Lower lobe of right lung (tissue), 2 donors: Measurements from ENCODE around the gene NELL1. TPM values are rescaled to one million over a fixed set of nuclear protein-coding genes. Genes with fewer than 3 reads are reported as not detected.
"Not testable (repeated sequence)": the region's sequence is repeated elsewhere in the genome, so short reads cannot be mapped to it uniquely, and the experiment has no call there.

Source experiments
- ATAC-seq, 2 donors: fragments of 200-7000 bp; cut with Tn5 transposase; one replicate each; pipeline ENCODE4 v1.9.1; 2020 to 2022; ENCODE audit warnings: mild to moderate bottlenecking in 2 of 2, moderate library complexity in 2 of 2
- DNase-seq: peaks from one replicate; pipeline ENCODE4 v3.0.0-alpha.2; 2020
- H3K27ac ChIP-seq: fragments of 200-600 bp; one replicate; pipeline ENCODE4 v1.8.0; 2022
- H3K27me3 ChIP-seq: fragments of 200-600 bp; one replicate; pipeline ENCODE4 v1.8.0; 2022; ENCODE audit warnings: low read depth
- H3K36me3 ChIP-seq: fragments of 200-600 bp; one replicate; pipeline ENCODE4 v1.8.0; 2022; ENCODE audit warnings: mild to moderate bottlenecking
- H3K4me1 ChIP-seq: fragments of 200-600 bp; one replicate; pipeline ENCODE4 v1.8.0; 2022
- H3K4me3 ChIP-seq: fragments of 200-600 bp; one replicate; pipeline ENCODE4 v1.8.0; 2022; ENCODE audit warnings: mild to moderate bottlenecking
- H3K9me3 ChIP-seq: fragments of 200-600 bp; one replicate; pipeline ENCODE4 v1.8.0; 2022
- CTCF ChIP-seq: fragments of 200-600 bp; IDR thresholded peaks from one replicate; pipeline ENCODE4 v1.8.0; 2022; ENCODE audit warnings: antibody characterized with exemption, mild to moderate bottlenecking
- intact Hi-C: fragments of 100-400 bp; cut with DNase I; formaldehyde crosslinking; loops from one replicate; pipeline ENCODE4 v1.11.0; 2022
- total RNA-seq: library from RNA; stranded (reverse); fragmentation: NEBNext Ultra II Directional; extraction: Animal tissue kit (Norgen Biotek cat#: 25700); gene quantifications from one replicate; pipeline ENCODE4 v1.2.1, GENCODE V29; 2021
- donor health status: DM: no; HTN: yes; CAD: no; lungs with severe emphysema.

NELL1 gene
- total RNA-seq, 1 donor from 2014 or later, result 0.15 TPM

- Histone ChIP-seq H3K4me3 (no peak overlapping the region), H3K27me3 (no peaks in the 10 kb centered on the region), H3K9me3 (no peaks in the 10 kb centered on the region), H3K27ac (no peak overlapping the region), H3K4me1 (no peaks in the 10 kb centered on the region), H3K36me3 (no peaks in the 10 kb centered on the region)
- DNase-seq (no peak), ATAC-seq (no peak)
- no peak for TF ChIP-seq CTCF
- intact Hi-C loops, result no loop called here
Measured at GRCh38 chr11:20844216-20844615, 174.8 kb downstream of the NELL1 start.

- no peak for TF ChIP-seq CTCF
Measured at GRCh38 chr11:20844630-20845029, 175.2 kb downstream of the NELL1 start.

GRCh38 chr11:20854215-20854955 is 185.0 kb downstream of the NELL1 start:
- Histone ChIP-seq H3K36me3 (no peaks in the 10 kb centered on the region), H3K9me3 (no peaks in the 10 kb centered on the region), H3K27ac (no peak overlapping the region), H3K4me3 (no peak overlapping the region), H3K4me1 (no peaks in the 10 kb centered on the region), H3K27me3 (no peaks in the 10 kb centered on the region)
- no peak for DNase-seq
- ATAC-seq, result no peak
- intact Hi-C loops, result no loop called here
- no peak for TF ChIP-seq CTCF

More at GRCh38 chr11:20844630-20845029, 175.2 kb downstream of the NELL1 start:
- no peak for ATAC-seq
- Histone ChIP-seq H3K9me3 (no peaks in the 10 kb centered on the region), H3K27me3 (no peaks in the 10 kb centered on the region), H3K36me3 (no peaks in the 10 kb centered on the region), H3K4me1 (no peaks in the 10 kb centered on the region), H3K27ac (no peak overlapping the region), H3K4me3 (no peak overlapping the region)
- no peak for DNase-seq
- intact Hi-C loops, result no loop called here

- no peak for TF ChIP-seq CTCF
- Histone ChIP-seq H3K4me3 (no peak overlapping the region), H3K27ac (no peak overlapping the region), H3K4me1 (no peaks in the 10 kb centered on the region), H3K9me3 (no peaks in the 10 kb centered on the region), H3K36me3 (no peaks in the 10 kb centered on the region), H3K27me3 (no peaks in the 10 kb centered on the region)
- ATAC-seq (no peak), DNase-seq (no peak)
- intact Hi-C loops, result no loop called here
Measured at GRCh38 chr11:20861322-20861721, 191.9 kb downstream of the NELL1 start.

- H3K4me1 ChIP-seq, H3K36me3 ChIP-seq, H3K27ac ChIP-seq, ATAC-seq, intact Hi-C loops, H3K9me3 ChIP-seq, H3K4me3 ChIP-seq, H3K27me3 ChIP-seq, DNase-seq: not testable (repeated sequence)
Measured at GRCh38 chr11:20862263-20862662, 192.9 kb downstream of the NELL1 start.

GRCh38 chr11:20864628-20865027 is 195.2 kb downstream of the NELL1 start:
- no peaks in the 10 kb centered on the region for H3K27me3 ChIP-seq
- intact Hi-C loops, result no loop called here
- ATAC-seq, result no peak
- no peaks in the 10 kb centered on the region for H3K4me1 ChIP-seq
- no peak for DNase-seq
- no peak for TF ChIP-seq CTCF
- H3K36me3 ChIP-seq, result no peaks in the 10 kb centered on the region
- H3K4me3 ChIP-seq, result no peak overlapping the region
- H3K27ac ChIP-seq, result no peak overlapping the region
- no peaks in the 10 kb centered on the region for H3K9me3 ChIP-seq
